CD4-positive, alpha-beta memory T cell (primary cell): ENCODE measurements around the gene SPATA31C1. TPM values are rescaled to one million over a fixed set of nuclear protein-coding genes. Genes with fewer than 3 reads are reported as not detected.
"Not testable (repeated sequence)": the region's sequence is repeated elsewhere in the genome, so short reads cannot be mapped to it uniquely, and the experiment has no call there.

Experiments
- CTCF ChIA-PET: fragments of 350-600 bp; sonication (Branson Sonifier 250); formaldehyde crosslinking; loops from one replicate; lab custom pipeline; 2021; ENCODE audit warnings: inconsistent platforms; ENCODE audit not compliant: partially characterized antibody; lab: Charles Lee
- POLR2A ChIA-PET: fragments of 350-600 bp; sonication (Branson Sonifier 250); formaldehyde crosslinking; loops from one replicate; lab custom pipeline; 2021; ENCODE audit not compliant: partially characterized antibody; lab: Charles Lee
- DNase-seq, 5 donors: peaks; one replicate each; pipeline versions ENCODE4 v3.0.0 to v3.0.0-alpha.2; 2020 to 2022; ENCODE audit warnings: mixed read lengths in 1 of 5
- H3K27ac ChIP-seq: one replicate; pipeline ENCODE4 v1.7.0; 2013; ENCODE audit warnings: low read depth, low read length
- H3K27me3 ChIP-seq: 2 replicates; pipeline ENCODE4 v1.7.0; 2013; ENCODE audit warnings: mild to moderate bottlenecking, low read length, moderate library complexity; ENCODE audit not compliant: insufficient read depth
- H3K36me3 ChIP-seq: 2 replicates; pipeline ENCODE4 v1.7.0; 2013; ENCODE audit warnings: mild to moderate bottlenecking, low read length, moderate library complexity; ENCODE audit not compliant: insufficient read depth
- H3K4me1 ChIP-seq: 2 replicates; pipeline ENCODE4 v1.7.0; 2013; ENCODE audit warnings: mild to moderate bottlenecking, low read length, moderate library complexity; ENCODE audit not compliant: insufficient read depth
- H3K4me3 ChIP-seq, 2 donors: one replicate each; pipeline ENCODE4 v1.7.0; 2013; ENCODE audit warnings: low read length in 2 of 2, mild to moderate bottlenecking in 1 of 2
- H3K9me3 ChIP-seq, 2 donors: one replicate each; pipeline ENCODE4 v1.7.0; 2013; ENCODE audit warnings: low read length in 2 of 2, control low read depth in 1 of 2; ENCODE audit not compliant: control insufficient read depth in 1 of 2
- H3K27ac Mint-ChIP-seq, 7 donors: one replicate each; pipeline ENCODE4 v1.8.0; 2020 to 2021; ENCODE audit warnings: mixed read lengths in 7 of 7, mild to moderate bottlenecking in 6 of 7, inconsistent platforms in 3 of 7, moderate library complexity in 3 of 7
- H3K27me3 Mint-ChIP-seq, 2 donors: one replicate each; pipeline ENCODE4 v1.8.0; 2020 to 2021; ENCODE audit warnings: mixed read lengths in 2 of 2
- H3K36me3 Mint-ChIP-seq, 2 donors: one replicate each; pipeline ENCODE4 v1.8.0; 2020 to 2021; ENCODE audit warnings: mixed read lengths in 2 of 2, inconsistent platforms in 1 of 2, mild to moderate bottlenecking in 1 of 2
- H3K4me1 Mint-ChIP-seq, 4 donors: one replicate each; pipeline ENCODE4 v1.8.0; 2020 to 2021; ENCODE audit warnings: mixed read lengths in 4 of 4, mild to moderate bottlenecking in 1 of 4
- H3K4me3 Mint-ChIP-seq, 8 donors: one replicate each; pipeline ENCODE4 v1.8.0; 2020 to 2021; ENCODE audit warnings: mixed read lengths in 8 of 8, mild to moderate bottlenecking in 7 of 8, moderate library complexity in 6 of 8, inconsistent platforms in 3 of 8
- H3K9me3 Mint-ChIP-seq, 8 donors: one replicate each; pipeline ENCODE4 v1.8.0; 2020 to 2021; ENCODE audit warnings: mixed read lengths in 8 of 8, mild to moderate bottlenecking in 5 of 8, inconsistent platforms in 3 of 8, moderate library complexity in 1 of 8
- intact Hi-C: fragments of 100-400 bp; cut with micrococcal nuclease; formaldehyde crosslinking; loops from one replicate; pipeline ENCODE4 v1.15.1; 2023
- polyA plus RNA-seq, 2 donors: library from polyadenylated mRNA; unstranded; fragments of 300-500 nt; fragmentation: Illumina TruSeq; gene quantifications; one replicate each; pipeline ENCODE4 v1.2.3, GENCODE V29; 2021
- total RNA-seq, 2 experiments: library from RNA; stranded (reverse); gene quantifications; one replicate each; pipeline ENCODE4 v1.2.3, GENCODE V29; 2021

SPATA31C1 gene
- total and polyA plus RNA-seq, 4 experiments from 2014 or later = not detected

- POLR2A ChIA-PET = not testable (repeated sequence)
Observed at GRCh38 chr9:87919013-87919412, 1.3 kb downstream of the SPATA31C1 start.

GRCh38 chr9:87921561-87921960 is 3.8 kb downstream of the SPATA31C1 start:
- H3K27ac Mint-ChIP-seq, H3K4me3 ChIP-seq, H3K9me3 ChIP-seq, CTCF ChIA-PET, H3K4me3 Mint-ChIP-seq, H3K27ac ChIP-seq, H3K9me3 Mint-ChIP-seq, H3K4me1 Mint-ChIP-seq, POLR2A ChIA-PET, H3K4me1 ChIP-seq, H3K36me3 Mint-ChIP-seq, H3K27me3 ChIP-seq, H3K27me3 Mint-ChIP-seq, H3K36me3 ChIP-seq, DNase-seq, intact Hi-C loops: not testable (repeated sequence)

More at GRCh38 chr9:87919013-87919412, 1.3 kb downstream of the SPATA31C1 start:
- H3K27me3 ChIP-seq, H3K9me3 Mint-ChIP-seq, DNase-seq, H3K4me1 Mint-ChIP-seq, H3K27me3 Mint-ChIP-seq, CTCF ChIA-PET, intact Hi-C loops, H3K27ac ChIP-seq, H3K27ac Mint-ChIP-seq, H3K36me3 ChIP-seq, H3K4me3 ChIP-seq, H3K36me3 Mint-ChIP-seq, H3K4me1 ChIP-seq, H3K9me3 ChIP-seq, H3K4me3 Mint-ChIP-seq: not testable (repeated sequence)

GRCh38 chr9:87923012-87923411 is 5.2 kb downstream of the SPATA31C1 start:
- H3K27ac Mint-ChIP-seq, H3K27ac ChIP-seq, POLR2A ChIA-PET, CTCF ChIA-PET, H3K4me1 Mint-ChIP-seq, H3K27me3 ChIP-seq, H3K9me3 ChIP-seq, H3K4me3 ChIP-seq, intact Hi-C loops, H3K36me3 Mint-ChIP-seq, H3K4me3 Mint-ChIP-seq, H3K27me3 Mint-ChIP-seq, H3K4me1 ChIP-seq, H3K9me3 Mint-ChIP-seq, H3K36me3 ChIP-seq: not testable (repeated sequence)
- DNase-seq = peak in 1 of 5 donors; percentile 13

- H3K9me3 ChIP-seq, H3K27me3 ChIP-seq, CTCF ChIA-PET, DNase-seq, H3K36me3 Mint-ChIP-seq, H3K4me1 Mint-ChIP-seq, H3K36me3 ChIP-seq, H3K27ac Mint-ChIP-seq, H3K4me1 ChIP-seq, POLR2A ChIA-PET, intact Hi-C loops, H3K27ac ChIP-seq, H3K27me3 Mint-ChIP-seq, H3K9me3 Mint-ChIP-seq, H3K4me3 ChIP-seq: not testable (repeated sequence)
- peak overlapping the region in 1 of 8 donors; percentile 25 for H3K4me3 Mint-ChIP-seq
Observed at GRCh38 chr9:87924851-87925250, 7.1 kb downstream of the SPATA31C1 start.

- H3K4me3 ChIP-seq, H3K27ac Mint-ChIP-seq, H3K27me3 Mint-ChIP-seq, H3K27me3 ChIP-seq, H3K4me1 ChIP-seq, CTCF ChIA-PET, H3K36me3 Mint-ChIP-seq, intact Hi-C loops, H3K27ac ChIP-seq, DNase-seq, POLR2A ChIA-PET, H3K9me3 Mint-ChIP-seq, H3K4me1 Mint-ChIP-seq, H3K9me3 ChIP-seq, H3K4me3 Mint-ChIP-seq, H3K36me3 ChIP-seq: not testable (repeated sequence)
Observed at GRCh38 chr9:87929152-87929551, 11.4 kb downstream of the SPATA31C1 start.

GRCh38 chr9:87934444-87934843 is 16.7 kb downstream of the SPATA31C1 start:
- H3K4me1 ChIP-seq, H3K27ac ChIP-seq, H3K36me3 Mint-ChIP-seq, H3K9me3 Mint-ChIP-seq, H3K4me3 ChIP-seq, CTCF ChIA-PET, H3K27me3 Mint-ChIP-seq, POLR2A ChIA-PET, DNase-seq, intact Hi-C loops, H3K9me3 ChIP-seq, H3K36me3 ChIP-seq, H3K4me1 Mint-ChIP-seq, H3K4me3 Mint-ChIP-seq, H3K27me3 ChIP-seq, H3K27ac Mint-ChIP-seq: not testable (repeated sequence)

- H3K4me1 ChIP-seq, intact Hi-C loops, H3K4me3 ChIP-seq, DNase-seq, H3K27me3 ChIP-seq, H3K9me3 ChIP-seq, H3K36me3 Mint-ChIP-seq, CTCF ChIA-PET, H3K4me1 Mint-ChIP-seq, POLR2A ChIA-PET, H3K9me3 Mint-ChIP-seq, H3K27ac ChIP-seq, H3K36me3 ChIP-seq, H3K4me3 Mint-ChIP-seq, H3K27me3 Mint-ChIP-seq, H3K27ac Mint-ChIP-seq: not testable (repeated sequence)
Observed at GRCh38 chr9:87937352-87937751, 19.6 kb downstream of the SPATA31C1 start.

GRCh38 chr9:87937918-87938317 is 20.2 kb downstream of the SPATA31C1 start:
- H3K4me3 ChIP-seq, DNase-seq, H3K9me3 ChIP-seq, intact Hi-C loops, H3K36me3 Mint-ChIP-seq, H3K36me3 ChIP-seq, H3K27ac ChIP-seq, H3K4me3 Mint-ChIP-seq, POLR2A ChIA-PET, H3K9me3 Mint-ChIP-seq, H3K27me3 ChIP-seq, H3K4me1 Mint-ChIP-seq, H3K4me1 ChIP-seq, H3K27me3 Mint-ChIP-seq, CTCF ChIA-PET, H3K27ac Mint-ChIP-seq: not testable (repeated sequence)
